Chondrocyte (in vitro differentiated cells): ENCODE results near the gene PCDHGB5. TPM values are rescaled to one million over a fixed set of nuclear protein-coding genes. Genes with fewer than 3 reads are reported as not detected.
A peak's percentile ranks its signal among the peaks of the same experiment; 100 is the strongest.
"Not testable (repeated sequence)": the region's sequence is repeated elsewhere in the genome, so short reads cannot be mapped to it uniquely, and the experiment has no call there.

Experiments used
- DNase-seq: peaks from one replicate; pipeline ENCODE4 v3.0.0; 2021; ENCODE audit warnings: mixed read lengths, low spot score
- H3K27ac Mint-ChIP-seq: one replicate; pipeline ENCODE4 v1.8.0; 2021; ENCODE audit warnings: mild to moderate bottlenecking, moderate library complexity, mixed read lengths; ENCODE audit not compliant: unreplicated experiment
- H3K27me3 Mint-ChIP-seq: 2 replicates; pipeline ENCODE4 v1.8.0; 2021; ENCODE audit warnings: low read depth, mixed read lengths
- H3K36me3 Mint-ChIP-seq: 2 replicates; pipeline ENCODE4 v1.8.0; 2021; ENCODE audit warnings: low read depth, mixed read lengths
- H3K4me1 Mint-ChIP-seq: 2 replicates; pipeline ENCODE4 v1.8.0; 2021; ENCODE audit warnings: low read depth, mild to moderate bottlenecking, mixed read lengths
- H3K4me3 Mint-ChIP-seq: one replicate; pipeline ENCODE4 v1.8.0; 2021; ENCODE audit warnings: mild to moderate bottlenecking, moderate library complexity, mixed read lengths; ENCODE audit not compliant: unreplicated experiment
- H3K9me3 Mint-ChIP-seq: 2 replicates; pipeline ENCODE4 v1.8.0; 2021; ENCODE audit warnings: low read depth, mixed read lengths
- total RNA-seq: library from RNA; stranded (reverse); gene quantifications from 3 replicates; pipeline ENCODE4 v1.2.1, GENCODE V29; 2021
- TF ChIP-seq, protein P1 (sequence below): fragments of 200-600 bp; sonication (generic); IDR thresholded peaks from 2 replicates; pipeline ENCODE4 v1.5.0; 2021; ENCODE audit warnings: antibody characterized with exemption, mild to moderate bottlenecking, moderate library complexity

The PCDHGB5 gene
- total RNA-seq, 1 donor from 2014 or later, result 1.1 TPM

DNA sequence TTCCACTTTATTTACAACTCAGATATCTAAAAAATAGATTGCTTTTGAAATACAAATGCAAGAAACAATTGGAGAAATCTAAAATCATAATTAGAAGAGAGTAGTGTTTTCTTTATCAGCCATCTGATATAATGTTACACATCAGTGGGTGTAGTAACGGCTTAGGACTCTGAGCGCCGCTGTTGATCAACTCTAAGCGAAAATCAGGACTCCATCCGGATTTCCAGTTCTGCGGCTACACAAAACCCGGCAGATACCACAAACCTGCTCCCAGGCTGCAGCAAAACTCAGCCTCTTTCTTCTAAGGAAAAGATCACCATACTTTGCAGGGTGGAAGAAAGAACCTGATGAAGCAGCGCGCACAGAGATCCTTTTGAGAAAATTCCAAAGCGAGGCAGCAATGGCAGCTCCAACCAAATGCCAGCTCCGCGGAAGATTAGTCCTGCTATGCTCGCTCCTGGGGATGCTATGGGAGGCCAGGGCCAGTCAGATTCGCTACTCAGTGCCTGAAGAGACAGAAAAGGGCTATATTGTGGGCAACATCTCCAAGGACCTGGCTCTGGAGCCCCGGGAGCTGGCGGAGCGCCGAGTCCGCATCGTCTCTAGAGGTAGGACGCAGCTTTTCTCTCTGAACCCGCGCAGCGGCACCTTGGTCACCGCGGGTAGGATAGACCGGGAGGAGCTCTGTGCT, 5.0 kb downstream of the PCDHGB5 start, which contains the start of gene PCDHGA9:
Gene PCDHGA9, plus strand, starts transcription at position 226 of the 691 bp plus-strand sequence. Its CDS starts 175 bp downstream, at position 401.
- Mint-ChIP-seq H3K9me3 (peaks cover 22% of the 10 kb centered on the region), H3K36me3 (peaks cover 13% of the 10 kb centered on the region), H3K4me1 (peaks cover 4% of the 10 kb centered on the region), H3K27me3 (no peaks in the 10 kb centered on the region), H3K4me3 (no peak within 1 kb of the TSS), H3K27ac (no peak within 1 kb of the TSS)
- TF ChIP-seq, protein P1, sequence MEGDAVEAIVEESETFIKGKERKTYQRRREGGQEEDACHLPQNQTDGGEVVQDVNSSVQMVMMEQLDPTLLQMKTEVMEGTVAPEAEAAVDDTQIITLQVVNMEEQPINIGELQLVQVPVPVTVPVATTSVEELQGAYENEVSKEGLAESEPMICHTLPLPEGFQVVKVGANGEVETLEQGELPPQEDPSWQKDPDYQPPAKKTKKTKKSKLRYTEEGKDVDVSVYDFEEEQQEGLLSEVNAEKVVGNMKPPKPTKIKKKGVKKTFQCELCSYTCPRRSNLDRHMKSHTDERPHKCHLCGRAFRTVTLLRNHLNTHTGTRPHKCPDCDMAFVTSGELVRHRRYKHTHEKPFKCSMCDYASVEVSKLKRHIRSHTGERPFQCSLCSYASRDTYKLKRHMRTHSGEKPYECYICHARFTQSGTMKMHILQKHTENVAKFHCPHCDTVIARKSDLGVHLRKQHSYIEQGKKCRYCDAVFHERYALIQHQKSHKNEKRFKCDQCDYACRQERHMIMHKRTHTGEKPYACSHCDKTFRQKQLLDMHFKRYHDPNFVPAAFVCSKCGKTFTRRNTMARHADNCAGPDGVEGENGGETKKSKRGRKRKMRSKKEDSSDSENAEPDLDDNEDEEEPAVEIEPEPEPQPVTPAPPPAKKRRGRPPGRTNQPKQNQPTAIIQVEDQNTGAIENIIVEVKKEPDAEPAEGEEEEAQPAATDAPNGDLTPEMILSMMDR, result peak; percentile 46
- no peak for DNase-seq

DNA sequence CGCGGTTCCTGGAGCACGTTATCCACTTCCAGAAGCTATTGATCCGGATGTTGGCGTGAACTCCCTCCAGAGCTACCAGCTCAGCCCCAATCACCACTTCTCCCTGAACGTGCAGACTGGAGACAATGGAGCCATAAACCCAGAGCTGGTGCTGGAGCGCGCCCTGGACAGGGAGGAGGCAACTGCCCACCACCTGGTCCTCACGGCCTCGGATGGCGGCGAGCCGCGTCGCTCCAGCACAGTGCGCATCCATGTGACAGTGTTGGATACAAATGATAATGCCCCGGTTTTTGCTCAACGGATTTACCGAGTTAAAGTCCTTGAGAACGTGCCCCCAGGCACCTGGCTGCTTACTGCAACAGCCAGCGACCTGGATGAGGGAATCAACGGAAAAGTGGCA, 5.6 kb downstream of the PCDHGB5 start:
- Mint-ChIP-seq H3K9me3 (peaks cover 25% of the 10 kb centered on the region), H3K4me3 (no peak overlapping the region), H3K27me3 (no peaks in the 10 kb centered on the region), H3K36me3 (peaks cover 18% of the 10 kb centered on the region), H3K27ac (no peak overlapping the region), H3K4me1 (peaks cover 9% of the 10 kb centered on the region)
- no peak for DNase-seq
- TF ChIP-seq, protein P1, result no peak

DNA sequence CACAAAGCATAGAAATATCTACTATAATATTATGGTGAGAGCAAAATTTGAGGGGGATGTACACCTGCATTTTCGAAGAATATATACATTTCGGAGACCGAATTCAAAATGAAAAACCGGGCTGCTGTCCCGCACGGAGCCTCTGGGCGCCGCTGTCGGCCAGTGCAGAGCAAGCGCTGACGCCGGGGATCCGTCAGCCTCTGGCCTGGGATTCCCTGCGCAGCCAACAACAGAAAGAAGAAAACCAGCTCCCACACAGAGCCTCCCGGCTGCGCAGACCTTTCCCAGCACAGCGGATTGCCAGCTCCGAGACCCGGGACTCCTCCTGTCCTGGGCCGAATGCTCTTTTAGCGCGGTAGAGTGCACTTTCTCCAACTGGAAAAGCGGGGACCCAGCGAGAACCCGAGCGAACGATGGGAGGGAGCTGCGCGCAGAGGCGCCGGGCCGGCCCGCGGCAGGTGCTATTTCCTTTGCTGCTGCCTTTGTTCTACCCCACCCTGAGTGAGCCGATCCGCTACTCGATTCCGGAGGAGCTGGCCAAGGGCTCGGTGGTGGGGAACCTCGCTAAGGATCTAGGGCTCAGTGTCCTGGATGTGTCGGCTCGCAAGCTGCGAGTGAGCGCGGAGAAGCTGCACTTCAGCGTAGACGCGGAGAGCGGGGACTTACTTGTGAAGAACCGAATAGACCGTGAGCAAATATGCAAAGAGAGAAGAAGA, 10.2 kb downstream of the PCDHGB5 start, which contains the start of gene PCDHGB6:
Gene PCDHGB6, plus strand, starts transcription at position 232 of the 716 bp plus-strand sequence. Its CDS starts 182 bp downstream, at position 414.
- Mint-ChIP-seq H3K9me3 (peaks cover 27% of the 10 kb centered on the region), H3K4me3 (peak within 1 kb of the TSS; percentile 93), H3K27ac (peak within 1 kb of the TSS; percentile 98), H3K36me3 (peaks cover 34% of the 10 kb centered on the region), H3K4me1 (peaks cover 32% of the 10 kb centered on the region)
- not testable (repeated sequence) for H3K27me3 Mint-ChIP-seq, DNase-seq
- TF ChIP-seq, protein P1, result peak; percentile 89

DNA sequence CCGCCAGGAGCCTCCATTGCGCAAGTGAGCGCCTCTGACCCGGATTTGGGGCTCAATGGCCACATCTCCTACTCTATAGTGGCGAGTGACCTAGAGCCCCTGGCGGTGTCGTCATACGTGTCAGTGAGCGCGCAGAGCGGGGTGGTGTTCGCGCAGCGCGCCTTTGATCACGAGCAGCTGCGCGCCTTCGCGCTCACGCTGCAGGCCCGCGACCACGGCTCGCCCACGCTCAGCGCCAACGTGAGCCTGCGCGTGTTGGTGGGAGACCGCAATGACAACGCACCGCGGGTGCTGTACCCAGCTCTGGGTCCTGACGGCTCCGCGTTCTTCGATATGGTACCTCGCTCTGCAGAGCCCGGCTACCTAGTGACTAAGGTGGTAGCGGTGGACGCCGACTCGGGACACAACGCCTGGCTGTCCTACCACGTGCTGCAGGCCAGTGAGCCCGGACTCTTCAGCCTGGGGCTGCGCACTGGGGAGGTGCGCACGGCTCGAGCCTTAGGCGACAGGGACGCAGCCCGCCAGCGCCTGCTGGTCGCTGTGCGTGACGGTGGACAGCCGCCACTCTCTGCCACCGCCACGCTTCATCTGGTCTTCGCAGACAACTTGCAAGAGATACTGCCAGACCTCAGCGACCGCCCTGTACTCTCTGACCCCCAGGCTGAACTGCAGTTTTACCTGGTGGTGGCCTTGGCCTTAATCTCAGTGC, 12.0 kb downstream of the PCDHGB5 start:
- H3K9me3 Mint-ChIP-seq, result peaks cover 36% of the 10 kb centered on the region
- peaks cover 44% of the 10 kb centered on the region for H3K36me3 Mint-ChIP-seq
- peaks cover 41% of the 10 kb centered on the region for H3K4me1 Mint-ChIP-seq
- TF ChIP-seq, protein P1, result no peak
- no peak overlapping the region for H3K27ac Mint-ChIP-seq
- H3K4me3 Mint-ChIP-seq, result peak overlapping the region; percentile 93
- H3K27me3 Mint-ChIP-seq, result no peaks in the 10 kb centered on the region
- no peak for DNase-seq

GRCh38 chr5:141411575-141411974, 13.8 kb downstream of the PCDHGB5 start:
- H3K4me3 Mint-ChIP-seq, result peak overlapping the region; percentile 50
- no peak for DNase-seq
- H3K27ac Mint-ChIP-seq, result peak overlapping the region; percentile 70
- no peaks in the 10 kb centered on the region for H3K27me3 Mint-ChIP-seq
- H3K4me1 Mint-ChIP-seq, result peaks cover 41% of the 10 kb centered on the region
- peaks cover 53% of the 10 kb centered on the region for H3K36me3 Mint-ChIP-seq
- peaks cover 44% of the 10 kb centered on the region for H3K9me3 Mint-ChIP-seq
- TF ChIP-seq, protein P1, result no peak
